22Rv1 (cell line): ENCODE data around the gene ADAMTS15.

Experiments
- H3K27ac ChIP-seq: fragments of 450-650 bp; 2 replicates; pipeline ENCODE4 v1.5.1; 2017
- ZFX ChIP-seq: fragments of 450-650 bp; IDR thresholded peaks from 2 replicates; pipeline ENCODE4 v1.6.1; 2017; ENCODE audit warnings: antibody characterized with exemption, borderline replicate concordance
- TF ChIP-seq, protein P1 (sequence below): fragments of 450-650 bp; IDR thresholded peaks from 2 replicates; pipeline ENCODE4 v1.5.1; 2017; ENCODE audit warnings: mild to moderate bottlenecking

Gene ADAMTS15

DNA sequence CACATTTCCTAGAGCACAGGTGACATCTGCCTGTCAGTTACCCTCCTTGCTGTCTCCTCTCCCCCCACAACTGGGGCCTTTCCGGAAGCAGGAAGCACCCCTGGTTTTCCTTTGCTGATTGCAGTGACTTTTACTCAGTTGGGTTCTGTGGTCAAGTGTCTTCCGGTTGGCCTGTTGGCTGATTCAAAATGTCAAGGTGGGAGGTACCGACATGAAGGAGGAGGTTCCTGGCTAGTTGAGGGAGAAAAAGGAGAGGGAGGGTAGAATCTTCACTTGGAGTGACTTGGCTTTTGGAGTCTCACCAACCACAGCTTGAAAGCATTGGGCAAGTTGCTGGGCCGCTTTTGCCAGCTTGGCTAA is 9.3 kb upstream of the ADAMTS15 start:
- TF ChIP-seq, protein P1, sequence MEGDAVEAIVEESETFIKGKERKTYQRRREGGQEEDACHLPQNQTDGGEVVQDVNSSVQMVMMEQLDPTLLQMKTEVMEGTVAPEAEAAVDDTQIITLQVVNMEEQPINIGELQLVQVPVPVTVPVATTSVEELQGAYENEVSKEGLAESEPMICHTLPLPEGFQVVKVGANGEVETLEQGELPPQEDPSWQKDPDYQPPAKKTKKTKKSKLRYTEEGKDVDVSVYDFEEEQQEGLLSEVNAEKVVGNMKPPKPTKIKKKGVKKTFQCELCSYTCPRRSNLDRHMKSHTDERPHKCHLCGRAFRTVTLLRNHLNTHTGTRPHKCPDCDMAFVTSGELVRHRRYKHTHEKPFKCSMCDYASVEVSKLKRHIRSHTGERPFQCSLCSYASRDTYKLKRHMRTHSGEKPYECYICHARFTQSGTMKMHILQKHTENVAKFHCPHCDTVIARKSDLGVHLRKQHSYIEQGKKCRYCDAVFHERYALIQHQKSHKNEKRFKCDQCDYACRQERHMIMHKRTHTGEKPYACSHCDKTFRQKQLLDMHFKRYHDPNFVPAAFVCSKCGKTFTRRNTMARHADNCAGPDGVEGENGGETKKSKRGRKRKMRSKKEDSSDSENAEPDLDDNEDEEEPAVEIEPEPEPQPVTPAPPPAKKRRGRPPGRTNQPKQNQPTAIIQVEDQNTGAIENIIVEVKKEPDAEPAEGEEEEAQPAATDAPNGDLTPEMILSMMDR: no peak
- TF ChIP-seq ZFX: no peak
- H3K27ac ChIP-seq: no peak overlapping the region

- TF ChIP-seq, protein P1: no peak
- no peak for TF ChIP-seq ZFX
- no peak overlapping the region for H3K27ac ChIP-seq
These were observed 8.6 kb upstream of the ADAMTS15 start for GRCh38 chr11:130439876-130440275.

DNA sequence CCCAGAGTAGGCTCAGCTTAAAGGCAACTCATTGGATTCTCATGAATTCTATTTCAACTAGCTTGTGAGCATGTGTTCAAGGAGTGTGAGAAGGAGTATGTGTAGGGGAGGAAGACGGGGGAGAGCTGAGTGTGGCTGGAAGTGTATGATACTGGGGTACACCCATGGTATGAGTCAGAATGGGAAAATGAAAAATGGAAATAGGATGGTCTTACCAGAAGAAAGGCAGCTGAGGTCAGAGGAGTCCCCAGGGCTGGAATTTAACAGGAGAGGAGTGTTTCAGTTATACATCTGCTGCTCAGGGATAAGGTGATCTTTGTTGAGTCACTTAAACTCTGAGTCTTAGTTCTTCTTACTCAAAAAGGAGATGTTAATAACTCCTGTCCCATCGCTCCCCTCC is 6.7 kb upstream of the ADAMTS15 start:
- TF ChIP-seq, protein P1: no peak
- no peak for TF ChIP-seq ZFX
- H3K27ac ChIP-seq: no peak overlapping the region

- TF ChIP-seq, protein P1: no peak
- no peak for TF ChIP-seq ZFX
- no peak overlapping the region for H3K27ac ChIP-seq
These were observed 5.7 kb upstream of the ADAMTS15 start for GRCh38 chr11:130442737-130443136.

DNA sequence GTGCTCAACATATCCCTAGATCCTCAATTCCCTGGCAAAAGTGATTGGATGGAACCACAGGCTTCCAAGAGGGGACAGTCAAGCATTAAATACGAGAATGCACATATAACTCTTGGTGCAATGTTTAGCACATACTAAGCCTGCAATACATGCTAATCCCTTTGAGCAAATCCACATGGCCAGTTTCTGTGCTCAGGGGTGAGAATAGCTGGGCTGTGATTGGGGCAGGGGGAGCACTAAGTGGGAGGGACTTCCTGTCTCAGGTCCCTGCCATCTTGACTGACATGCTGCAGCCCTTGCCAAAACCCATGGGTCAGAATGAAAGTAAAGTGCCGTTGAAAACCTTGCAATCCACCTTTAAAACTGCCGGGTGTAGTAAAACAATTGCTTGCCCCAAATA is 2.7 kb upstream of the ADAMTS15 start:
- no peak for TF ChIP-seq ZFX
- TF ChIP-seq, protein P1: no peak

GRCh38 chr11:130448039-130448415 is 418 bp upstream of the ADAMTS15 start:
- H3K27ac ChIP-seq: no peak overlapping the region
- no peak for TF ChIP-seq ZFX
- TF ChIP-seq, protein P1: no peak

More for the DNA sequence above, 2.7 kb upstream of the ADAMTS15 start:
- H3K27ac ChIP-seq: no peak overlapping the region

GRCh38 chr11:130449310-130449990 is 1.0 kb downstream of the ADAMTS15 start:
- TF ChIP-seq, protein P1: no peak
- TF ChIP-seq ZFX: no peak
- no peak overlapping the region for H3K27ac ChIP-seq
